GM23338 (cell line): Measurements from ENCODE around the gene CAMTA1.

Experiments
- EZH2 ChIP-seq: fragments of 200-600 bp; sonication (generic); IDR thresholded peaks from one replicate; pipeline ENCODE4 v1.8.0; 2017; ENCODE audit warnings: antibody characterized with exemption, mild to moderate bottlenecking, low read depth; ENCODE audit not compliant: unreplicated experiment
- EZH2phosphoT487 ChIP-seq: fragments of 200-600 bp; sonication (generic); IDR thresholded peaks from one replicate; pipeline ENCODE4 v1.8.1; 2018; ENCODE audit warnings: antibody characterized with exemption; ENCODE audit not compliant: unreplicated experiment
- TF ChIP-seq, protein P1 (sequence below), 2 experiments: fragments of 200-600 bp in 1 of 2; sonication (generic) in 1 of 2; conservative IDR thresholded peaks; 2 replicates each; pipeline versions ENCODE4 v1.5.1 to v1.6.1; 2016 to 2017; ENCODE audit warnings: antibody characterized with exemption in 2 of 2, low read depth in 2 of 2, mild to moderate bottlenecking in 2 of 2, moderate library complexity in 1 of 2

DNA sequence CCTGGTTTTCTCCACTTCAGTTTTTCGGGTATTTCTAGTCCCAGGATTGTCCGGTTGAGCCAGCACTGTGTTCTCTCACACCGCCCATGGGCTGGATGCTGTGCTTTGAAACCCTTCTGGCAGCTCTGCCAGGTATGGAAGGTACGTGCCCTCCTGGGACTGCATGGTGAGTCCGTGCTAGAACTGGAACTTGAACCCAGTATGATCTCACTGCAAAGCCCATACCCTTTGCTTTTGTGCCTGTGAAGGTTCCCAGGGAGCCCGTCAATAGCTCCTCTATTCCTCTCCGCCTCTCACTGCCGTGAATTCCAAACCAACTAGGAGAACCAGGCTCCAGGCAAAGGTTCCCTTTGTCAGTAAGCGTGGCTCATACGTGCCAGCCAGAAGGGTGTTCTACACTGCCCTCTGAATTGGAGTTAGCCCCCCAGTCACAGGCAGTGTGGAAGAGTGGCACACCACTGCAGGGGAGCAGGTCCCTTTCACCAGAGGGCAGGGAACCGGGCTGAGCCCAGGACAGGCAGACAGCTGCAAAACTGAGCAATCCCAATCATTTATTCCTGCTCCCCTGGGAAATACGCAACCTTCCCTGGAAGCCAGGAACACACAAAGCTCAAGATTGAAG is 310.2 kb downstream of the CAMTA1 start:
- TF ChIP-seq, protein P1, sequence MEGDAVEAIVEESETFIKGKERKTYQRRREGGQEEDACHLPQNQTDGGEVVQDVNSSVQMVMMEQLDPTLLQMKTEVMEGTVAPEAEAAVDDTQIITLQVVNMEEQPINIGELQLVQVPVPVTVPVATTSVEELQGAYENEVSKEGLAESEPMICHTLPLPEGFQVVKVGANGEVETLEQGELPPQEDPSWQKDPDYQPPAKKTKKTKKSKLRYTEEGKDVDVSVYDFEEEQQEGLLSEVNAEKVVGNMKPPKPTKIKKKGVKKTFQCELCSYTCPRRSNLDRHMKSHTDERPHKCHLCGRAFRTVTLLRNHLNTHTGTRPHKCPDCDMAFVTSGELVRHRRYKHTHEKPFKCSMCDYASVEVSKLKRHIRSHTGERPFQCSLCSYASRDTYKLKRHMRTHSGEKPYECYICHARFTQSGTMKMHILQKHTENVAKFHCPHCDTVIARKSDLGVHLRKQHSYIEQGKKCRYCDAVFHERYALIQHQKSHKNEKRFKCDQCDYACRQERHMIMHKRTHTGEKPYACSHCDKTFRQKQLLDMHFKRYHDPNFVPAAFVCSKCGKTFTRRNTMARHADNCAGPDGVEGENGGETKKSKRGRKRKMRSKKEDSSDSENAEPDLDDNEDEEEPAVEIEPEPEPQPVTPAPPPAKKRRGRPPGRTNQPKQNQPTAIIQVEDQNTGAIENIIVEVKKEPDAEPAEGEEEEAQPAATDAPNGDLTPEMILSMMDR (conservative IDR thresholded peaks at IDR 0.05; ENCODE audit: low read depth in 2 of 2), result no peak
- TF ChIP-seq EZH2 (no peak), EZH2phosphoT487 (no peak)
